Kidney (tissue), 14 donors: ENCODE measurements around the gene NT5DC2. TPM values are rescaled to one million over a fixed set of nuclear protein-coding genes. Genes with fewer than 3 reads are reported as not detected.

Experiments
- DNase-seq, 5 donors: peaks; one replicate each; pipeline ENCODE4 v3.0.0-alpha.2; 2013 to 2020
- FAIRE-seq: peaks from 2 replicates; lab custom pipeline; 2012; peaks lifted over from hg19 to GRCh38; lab: Jason Lieb, UNC
- H3K27ac ChIP-seq, 2 donors: one replicate each; pipeline ENCODE4 v1.7.0; 2013; ENCODE audit warnings: low read depth in 2 of 2, low read length in 2 of 2, inconsistent platforms in 1 of 2
- H3K27me3 ChIP-seq: one replicate; pipeline ENCODE4 v1.7.1; 2013; ENCODE audit warnings: low read length, inconsistent platforms; ENCODE audit not compliant: control insufficient read depth, insufficient read depth
- H3K36me3 ChIP-seq, 3 donors: one replicate each; pipeline versions ENCODE4 v1.7.0 to v1.7.1; 2013; ENCODE audit warnings: low read length in 3 of 3, control low read depth in 1 of 3, inconsistent platforms in 1 of 3; ENCODE audit not compliant: insufficient read depth in 3 of 3, control insufficient read depth in 2 of 3
- H3K4me1 ChIP-seq, 3 donors: one replicate each; pipeline versions ENCODE4 v1.7.0 to v1.7.1; 2013; ENCODE audit warnings: low read length in 3 of 3, inconsistent platforms in 1 of 3, low read depth in 1 of 3; ENCODE audit not compliant: control insufficient read depth in 2 of 3, insufficient read depth in 2 of 3
- H3K4me3 ChIP-seq, 3 donors: one replicate each; pipeline versions ENCODE4 v1.7.0 to v1.8.1; 2013; ENCODE audit warnings: low read length in 3 of 3, control low read depth in 1 of 3, inconsistent platforms in 1 of 3
- H3K9ac ChIP-seq, 3 donors: one replicate each; pipeline versions ENCODE4 v1.7.0 to v1.7.1; 2013; ENCODE audit warnings: low read length in 3 of 3, control low read depth in 1 of 3, inconsistent platforms in 1 of 3
- H3K9me3 ChIP-seq, 3 donors: one replicate each; pipeline versions ENCODE4 v1.7.0 to v1.7.1; 2013; ENCODE audit warnings: low read length in 3 of 3, control low read depth in 1 of 3, inconsistent platforms in 1 of 3; ENCODE audit not compliant: control insufficient read depth in 2 of 3, insufficient read depth in 1 of 3
- CTCF ChIP-seq: IDR thresholded peaks from 3 replicates; pipeline ENCODE4 v1.5.1; 2012; ENCODE audit warnings: mild to moderate bottlenecking, moderate library complexity, borderline replicate concordance; ENCODE audit not compliant: insufficient read depth; ENCODE audit errors: extremely low read depth
- intact Hi-C: fragments of 100-400 bp; cut with DNase I; formaldehyde crosslinking; loops from one replicate; pipeline ENCODE4 v1.11.1; 2022
- polyA plus RNA-seq: library from polyadenylated mRNA; stranded (reverse); fragments of 350-450 nt; fragmentation: Illumina TruSeq; extraction: RNeasy Lipid Tissue Mini Kit (QIAGEN cat#74804); gene quantifications from one replicate; pipeline ENCODE4 v1.2.3, GENCODE V29; 2014; ENCODE audit warnings: low read depth, low replicate concordance; ENCODE audit not compliant: insufficient read depth
- total RNA-seq: library from RNA; stranded (reverse); fragmentation: NEBNext Ultra II Directional; extraction: Animal tissue kit (Norgen Biotek cat#: 25700); gene quantifications from one replicate; pipeline ENCODE4 v1.2.1, GENCODE V29; 2021
- donor health status: control.
- donor health status: control.
- donor health status: control.
- donor health status: control.
- donor health status: control.
- donor health status: DM: yes; HTN: yes; CAD: no.
- donor health status: Normal renal cell carcinoma (clear cell type).

Gene NT5DC2
- total and polyA plus RNA-seq, 2 donors from 2014 or later: 47.3 to 75.7 TPM

GRCh38 chr3:52483577-52484381, 49.9 kb downstream of the NT5DC2 start:
- Histone ChIP-seq H3K36me3 (peaks cover 2 to 56% (median 19%) of the 10 kb centered on the region in 3 donors), H3K9ac (no peak overlapping the region), H3K4me1 (no peaks in the 10 kb centered on the region), H3K4me3 (no peak overlapping the region), H3K9me3 (no peaks in the 10 kb centered on the region), H3K27me3 (no peaks in the 10 kb centered on the region), H3K27ac (no peak overlapping the region)
- intact Hi-C loops: no loop called here
- FAIRE-seq: no peak
- TF ChIP-seq CTCF: no peak
- DNase-seq: peak in 3 of 5 donors; percentile 56 to 65 (median 61)

GRCh38 chr3:52483081-52483480, 50.6 kb downstream of the NT5DC2 start:
- H3K27me3 ChIP-seq: no peaks in the 10 kb centered on the region
- no peak for FAIRE-seq
- H3K4me1 ChIP-seq: no peaks in the 10 kb centered on the region
- no peaks in the 10 kb centered on the region for H3K9me3 ChIP-seq
- no peak overlapping the region for H3K9ac ChIP-seq
- peaks cover 4 to 63% (median 24%) of the 10 kb centered on the region in 3 donors for H3K36me3 ChIP-seq
- H3K4me3 ChIP-seq: no peak overlapping the region
- peak in 1 of 5 donors; percentile 50 for DNase-seq
- TF ChIP-seq CTCF: no peak
- intact Hi-C loops: no loop called here
- H3K27ac ChIP-seq: no peak overlapping the region

GRCh38 chr3:52481819-52482521, 51.7 kb downstream of the NT5DC2 start:
- peaks cover 8 to 64% (median 31%) of the 10 kb centered on the region in 3 donors for H3K36me3 ChIP-seq
- H3K27me3 ChIP-seq: no peaks in the 10 kb centered on the region
- no peak for FAIRE-seq
- DNase-seq: peak in 2 of 5 donors; percentile 27 to 68
- intact Hi-C loops: no loop called here
- peak; percentile 20 for TF ChIP-seq CTCF
- H3K9me3 ChIP-seq: no peaks in the 10 kb centered on the region
- no peaks in the 10 kb centered on the region for H3K4me1 ChIP-seq
- H3K9ac ChIP-seq: no peak overlapping the region
- H3K4me3 ChIP-seq: no peak overlapping the region
- H3K27ac ChIP-seq: no peak overlapping the region
